Common myeloid progenitor, CD34-positive (primary cell): Measurements from ENCODE around the gene PLOD1.

ENCODE experiments used
- CTCF ChIA-PET: fragments of 350-600 bp; sonication (Branson Sonifier 250); formaldehyde crosslinking; loops from one replicate; lab custom pipeline; 2021; ENCODE audit warnings: antibody characterized with exemption; lab: Charles Lee
- POLR2A ChIA-PET: fragments of 350-600 bp; sonication (Branson Sonifier 250); formaldehyde crosslinking; loops from one replicate; lab custom pipeline; 2021; ENCODE audit warnings: antibody characterized with exemption; lab: Charles Lee
- DNase-seq, 3 donors: peaks; one replicate each; pipeline versions ENCODE4 v3.0.0 to v3.0.0-alpha.2; 2013
- H3K27ac ChIP-seq, 2 experiments: 1 replicate in 1 of 2; 2 replicates in 1 of 2; pipeline ENCODE4 v1.7.0; 2013; ENCODE audit warnings: inconsistent platforms in 2 of 2, low read length in 2 of 2, mild to moderate bottlenecking in 2 of 2, low read depth in 1 of 2, moderate library complexity in 1 of 2; ENCODE audit not compliant: severe bottlenecking in 2 of 2, insufficient read depth in 1 of 2, poor library complexity in 1 of 2
- H3K27me3 ChIP-seq, 5 experiments: replicated peaks in 2 of 5; 1 replicate in 3 of 5; 2 replicates in 2 of 5; pipeline versions ENCODE4 v1.6.1 to v1.7.0; 2013; ENCODE audit warnings: low read length in 4 of 5, mild to moderate bottlenecking in 2 of 5, moderate library complexity in 2 of 5, inconsistent platforms in 1 of 5; ENCODE audit not compliant: insufficient read depth in 5 of 5, control insufficient read depth in 4 of 5
- H3K36me3 ChIP-seq, 4 experiments: 1 replicate in 2 of 4; 2 replicates in 2 of 4; pipeline versions ENCODE4 v1.6.1 to v1.7.0; 2013; ENCODE audit warnings: low read length in 3 of 4, control low read depth in 1 of 4, mild to moderate bottlenecking in 1 of 4; ENCODE audit not compliant: control insufficient read depth in 4 of 4, insufficient read depth in 4 of 4
- H3K4me1 ChIP-seq, 4 experiments: 1 replicate in 3 of 4; 2 replicates in 1 of 4; pipeline versions ENCODE4 v1.6.1 to v1.7.1; 2013; ENCODE audit warnings: low read length in 3 of 4, mild to moderate bottlenecking in 3 of 4, control low read depth in 1 of 4, inconsistent platforms in 1 of 4, moderate library complexity in 1 of 4; ENCODE audit not compliant: control insufficient read depth in 4 of 4, insufficient read depth in 4 of 4; ENCODE audit errors: control extremely low read depth in 1 of 4
- H3K4me3 ChIP-seq, 7 experiments: 1 replicate in 4 of 7; 2 replicates in 3 of 7; pipeline versions ENCODE4 v1.5.1 to v1.7.0; 2013; ENCODE audit warnings: mild to moderate bottlenecking in 7 of 7, low read length in 6 of 7, moderate library complexity in 6 of 7, inconsistent platforms in 2 of 7, low read depth in 2 of 7, control low read depth in 1 of 7; ENCODE audit not compliant: insufficient read depth in 4 of 7, control insufficient read depth in 1 of 7; ENCODE audit errors: extremely low read depth in 1 of 7
- H3K9me3 ChIP-seq, 5 experiments: 1 replicate in 4 of 5; 2 replicates in 1 of 5; pipeline versions ENCODE4 v1.6.1 to v1.7.1; 2013; ENCODE audit warnings: low read length in 4 of 5, mild to moderate bottlenecking in 2 of 5, inconsistent platforms in 1 of 5, low read depth in 1 of 5, moderate library complexity in 1 of 5; ENCODE audit not compliant: control insufficient read depth in 4 of 5, insufficient read depth in 2 of 5; ENCODE audit errors: control extremely low read depth in 1 of 5
- WGBS: methylation state at CpG from one replicate; pipeline ENCODE4 v1.1.5; 2013; ENCODE audit not compliant: insufficient coverage; 5-methylcytosine and 5-hydroxymethylcytosine counted together

The PLOD1 gene

GRCh38 chr1:11919621-11920020 lies 14.9 kb upstream of the PLOD1 start:
- Histone ChIP-seq H3K4me3 (no peak overlapping the region), H3K4me1 (peaks cover 7 to 13% (median 12%) of the 10 kb centered on the region in 4 experiments), H3K9me3 (no peaks in the 10 kb centered on the region), H3K36me3 (peaks cover 5 to 53% (median 37%) of the 10 kb centered on the region in 4 experiments), H3K27me3 (no peaks in the 10 kb centered on the region), H3K27ac (no peak overlapping the region)
- POLR2A ChIA-PET = interaction anchor here (1.9 kb wide), 1 partner anchor 11 kb away, joined by 15 read pairs; no protein-coding TSS in a partner anchor
- no peak for DNase-seq
- WGBS = 92% methylated on average over 8 of the region's 11 CpGs
- CTCF ChIA-PET = interaction anchor here (1.2 kb wide), 1 partner anchor 9 kb away, joined by 3 read pairs; no protein-coding TSS in a partner anchor

- Histone ChIP-seq H3K9me3 (no peaks in the 10 kb centered on the region), H3K4me3 (no peak overlapping the region), H3K4me1 (peaks cover 11 to 18% (median 17%) of the 10 kb centered on the region in 4 experiments), H3K27ac (no peak overlapping the region), H3K36me3 (peaks cover 5 to 55% (median 37%) of the 10 kb centered on the region in 4 experiments), H3K27me3 (no peaks in the 10 kb centered on the region)
- WGBS = 93% methylated on average over 11 of the region's 12 CpGs
- DNase-seq = no peak
- ChIA-PET POLR2A (no interaction called here), CTCF (interaction anchor here (1.2 kb wide), 1 partner anchor 10 kb away, joined by 3 read pairs; no protein-coding TSS in a partner anchor)
Measured at GRCh38 chr1:11920239-11920903, 14.1 kb upstream of the PLOD1 start.

GRCh38 chr1:11921022-11921421 lies 13.5 kb upstream of the PLOD1 start:
- Histone ChIP-seq H3K27ac (no peak overlapping the region), H3K36me3 (peaks cover 5 to 55% (median 37%) of the 10 kb centered on the region in 4 experiments), H3K4me3 (no peak overlapping the region), H3K9me3 (no peaks in the 10 kb centered on the region), H3K4me1 (peaks cover 11 to 18% (median 17%) of the 10 kb centered on the region in 4 experiments), H3K27me3 (no peaks in the 10 kb centered on the region)
- DNase-seq = no peak
- 98% methylated on average over 7 of the region's 9 CpGs for WGBS
- POLR2A ChIA-PET = no interaction called here
- CTCF ChIA-PET = no interaction called here

GRCh38 chr1:11923069-11923826 lies 11.3 kb upstream of the PLOD1 start:
- over 99% methylated on average over 19 of the region's 24 CpGs for WGBS
- H3K27me3 ChIP-seq = no peaks in the 10 kb centered on the region
- no peak for DNase-seq
- peaks cover 5 to 50% (median 35%) of the 10 kb centered on the region in 4 experiments for H3K36me3 ChIP-seq
- POLR2A ChIA-PET = interaction anchor here (1.3 to 4.0 kb wide), 2 partner anchors 11 to 14 kb away, joined by 4 to 38 read pairs; no protein-coding TSS in a partner anchor
- peak overlapping the region in 1 of 7 experiments; percentile 63 for H3K4me3 ChIP-seq
- H3K4me1 ChIP-seq = peaks cover 11 to 25% (median 23%) of the 10 kb centered on the region in 4 experiments
- H3K27ac ChIP-seq = no peak overlapping the region
- H3K9me3 ChIP-seq = no peaks in the 10 kb centered on the region
- CTCF ChIA-PET = no interaction called here

- Histone ChIP-seq H3K36me3 (peaks cover 5 to 47% (median 32%) of the 10 kb centered on the region in 4 experiments), H3K4me3 (peak overlapping the region in 1 of 7 experiments; percentile 63), H3K4me1 (peaks cover 11 to 25% (median 23%) of the 10 kb centered on the region in 4 experiments), H3K27ac (no peak overlapping the region), H3K9me3 (no peaks in the 10 kb centered on the region), H3K27me3 (no peaks in the 10 kb centered on the region)
- ChIA-PET CTCF (no interaction called here), POLR2A (interaction anchor here (1.3 to 4.0 kb wide), 2 partner anchors 11 to 15 kb away, joined by 4 to 38 read pairs; no protein-coding TSS in a partner anchor)
- DNase-seq = no peak
- WGBS = 95% methylated on average over 4 of the region's 5 CpGs
Measured at GRCh38 chr1:11923827-11924113, 10.7 kb upstream of the PLOD1 start.

GRCh38 chr1:11924334-11925195 lies 10.0 kb upstream of the PLOD1 start:
- peaks cover 5 to 39% (median 24%) of the 10 kb centered on the region in 4 experiments for H3K36me3 ChIP-seq
- peaks cover 11 to 25% (median 23%) of the 10 kb centered on the region in 4 experiments for H3K4me1 ChIP-seq
- WGBS = 92% methylated on average over 10 of the region's 16 CpGs
- ChIA-PET POLR2A (interaction anchor here (1.3 to 4.0 kb wide), 2 partner anchors 12 to 16 kb away, joined by 4 to 38 read pairs; no protein-coding TSS in a partner anchor), CTCF (no interaction called here)
- H3K4me3 ChIP-seq = peak overlapping the region in 6 of 7 experiments; percentile 52 to 79 (median 66)
- no peaks in the 10 kb centered on the region for H3K9me3 ChIP-seq
- H3K27ac ChIP-seq = peak overlapping the region in 1 of 2 experiments; percentile 46
- no peak for DNase-seq
- no peaks in the 10 kb centered on the region for H3K27me3 ChIP-seq
